Body of pancreas (tissue), 4 donors: ENCODE results near the gene SEMA3G. TPM values are rescaled to one million over a fixed set of nuclear protein-coding genes. Genes with fewer than 3 reads are reported as not detected.

Experiments used
- ATAC-seq: fragments of 150-250 bp; one replicate; pipeline ENCODE4 v1.9.1; 2016
- DNase-seq, 4 donors: peaks; one replicate each; pipeline ENCODE4 v3.0.0-alpha.2; 2019
- H3K27ac ChIP-seq, 4 donors: fragments of 200-600 bp; sonication (generic); 1 replicate in 3 of 4; 2 replicates in 1 of 4; pipeline versions ENCODE4 v1.5.1 to v1.6.1; 2016 to 2019; ENCODE audit warnings: mild to moderate bottlenecking in 1 of 4, mixed read lengths in 1 of 4, moderate library complexity in 1 of 4
- H3K27me3 ChIP-seq, 2 donors: fragments of 200-600 bp; sonication (generic); one replicate each; pipeline ENCODE4 v1.6.0; 2016; ENCODE audit warnings: mild to moderate bottlenecking in 1 of 2
- H3K36me3 ChIP-seq, 2 donors: fragments of 200-600 bp; sonication (generic); replicated peaks in 1 of 2; 2 replicates each; pipeline ENCODE4 v1.5.1; 2016; ENCODE audit warnings: low read depth in 2 of 2; ENCODE audit not compliant: insufficient read depth in 1 of 2
- H3K4me1 ChIP-seq: fragments of 200-600 bp; sonication (generic); one replicate; pipeline ENCODE4 v1.6.0; 2016
- H3K4me3 ChIP-seq, 2 donors: fragments of 200-600 bp; sonication (generic); 1 replicate in 1 of 2; 2 replicates in 1 of 2; pipeline ENCODE4 v1.5.1; 2016 to 2019
- H3K9me3 ChIP-seq, 3 donors: fragments of 200-600 bp; sonication (generic); 1 replicate in 2 of 3; 2 replicates in 1 of 3; pipeline ENCODE4 v1.5.1; 2016
- CTCF ChIP-seq, 7 experiments: fragments of 450-650 bp in 4 of 7; fragments of 200-600 bp in 3 of 7; sonication (generic) in 3 of 7; IDR thresholded peaks; one replicate each; pipeline ENCODE4 v1.5.1; 2016 to 2019; ENCODE audit warnings: antibody characterized with exemption in 7 of 7
- POLR2A ChIP-seq, 3 donors: fragments of 450-650 bp; IDR thresholded peaks; one replicate each; pipeline ENCODE4 v1.6.1; 2016; ENCODE audit warnings: antibody characterized with exemption in 3 of 3, mild to moderate bottlenecking in 2 of 3
- WGBS, 2 donors: methylation state at CpG; one replicate each; pipeline ENCODE4 v1.1.5; 2017; 5-methylcytosine and 5-hydroxymethylcytosine counted together
- intact Hi-C: fragments of 100-400 bp; cut with DNase I; formaldehyde crosslinking; loops from one replicate; pipeline ENCODE4 v1.15.1; 2023
- total RNA-seq, 2 donors: library from RNA; depleted of rRNA; stranded (reverse); fragments of >200 nt; gene quantifications; one replicate each; pipeline ENCODE4 v1.1.0, GENCODE V29; 2016

Gene SEMA3G
- total RNA-seq, 2 donors from 2014 or later, result 3.9 to 13.2 TPM

- WGBS, 2 donors, result 13 to 19% methylated on average over 11 of the region's 11 CpGs
- TF ChIP-seq POLR2A (IDR thresholded peaks at IDR 0.05) (no peak), CTCF (IDR thresholded peaks at IDR 0.05) (no peak)
Observed at GRCh38 chr3:52454938-52455282, 10.0 kb upstream of the SEMA3G start.

GRCh38 chr3:52454250-52454937 lies 9.5 kb upstream of the SEMA3G start:
- intact Hi-C loops, result loop anchor here (10.0 kb wide), 1 partner anchor 80 kb away; the partner anchor contains the start of genes NT5DC2 and UQCC5
- 36 to 38% methylated on average over 7 to 8 of the region's 8 CpGs for WGBS, 2 donors
- DNase-seq (peak in 2 of 4 donors; percentile 38), ATAC-seq (no peak)
- H3K27ac ChIP-seq, result peak overlapping the region; percentile 81 to 93 (median 92)
- no peaks in the 10 kb centered on the region for H3K9me3 ChIP-seq
- TF ChIP-seq POLR2A (IDR thresholded peaks at IDR 0.05), result no peak
- TF ChIP-seq CTCF (IDR thresholded peaks at IDR 0.05), result no peak
- H3K27me3 ChIP-seq, result no peaks in the 10 kb centered on the region
- H3K4me3 ChIP-seq, result no peak overlapping the region
- peaks cover 0 to 6% of the 10 kb centered on the region in 2 donors for H3K36me3 ChIP-seq
- peaks cover 49% of the 10 kb centered on the region for H3K4me1 ChIP-seq

More at GRCh38 chr3:52454938-52455282, 10.0 kb upstream of the SEMA3G start:
- DNase-seq (no peak), ATAC-seq (no peak)
- peak overlapping the region; percentile 69 to 88 for H3K4me3 ChIP-seq
- peaks cover 45% of the 10 kb centered on the region for H3K4me1 ChIP-seq
- H3K27ac ChIP-seq, result peak overlapping the region; percentile 81 to 93 (median 92)
- H3K27me3 ChIP-seq, result no peaks in the 10 kb centered on the region
- intact Hi-C loops, result loop anchor here (10.0 kb wide), 1 partner anchor 80 kb away; the partner anchor contains the start of genes NT5DC2 and UQCC5
- H3K9me3 ChIP-seq, result no peaks in the 10 kb centered on the region
- H3K36me3 ChIP-seq, result peaks cover 0 to 6% of the 10 kb centered on the region in 2 donors

- ATAC-seq (no peak), DNase-seq (peak in 1 of 4 donors; percentile 39)
- peaks cover 49% of the 10 kb centered on the region for H3K4me1 ChIP-seq
- TF ChIP-seq CTCF (IDR thresholded peaks at IDR 0.05), result no peak
- TF ChIP-seq POLR2A (IDR thresholded peaks at IDR 0.05), result no peak
- H3K9me3 ChIP-seq, result no peaks in the 10 kb centered on the region
- WGBS, 2 donors, result 73% methylated on average over 12 to 16 of the region's 16 CpGs
- peak within 1 kb of the TSS; percentile 81 to 93 (median 92) for H3K27ac ChIP-seq
- peaks cover 0 to under 1% of the 10 kb centered on the region in 2 donors for H3K36me3 ChIP-seq
- intact Hi-C loops, result loop anchor here (10.0 kb wide), 1 partner anchor 81 kb away; the partner anchor contains the start of genes NT5DC2 and UQCC5
- peak within 1 kb of the TSS in 1 of 2 donors; percentile 69 for H3K4me3 ChIP-seq
- no peaks in the 10 kb centered on the region for H3K27me3 ChIP-seq
Observed at GRCh38 chr3:52453496-52454249, 8.8 kb upstream of the SEMA3G start, which contains the start of gene TNNC1. Gene TNNC1, minus strand, starts transcription at chr3:52454041. Its CDS starts 26 bp downstream, at chr3:52454015.

GRCh38 chr3:52452570-52453221 lies 7.8 kb upstream of the SEMA3G start:
- intact Hi-C loops, result loop anchor here (10.0 kb wide), 1 partner anchor 82 kb away; the partner anchor contains the start of genes NT5DC2 and UQCC5
- Histone ChIP-seq H3K27ac (no peak overlapping the region), H3K27me3 (no peaks in the 10 kb centered on the region), H3K9me3 (no peaks in the 10 kb centered on the region), H3K4me1 (peaks cover 49% of the 10 kb centered on the region), H3K36me3 (no peaks in the 10 kb centered on the region), H3K4me3 (no peak overlapping the region)
- 56 to 64% methylated on average over 9 to 10 of the region's 11 CpGs for WGBS, 2 donors
- no peak for ATAC-seq
- TF ChIP-seq CTCF (IDR thresholded peaks at IDR 0.05), result no peak
- TF ChIP-seq POLR2A (IDR thresholded peaks at IDR 0.05), result no peak
- no peak for DNase-seq
